Measurements from ENCODE around the gene KCNH6. TPM values are rescaled to one million over a fixed set of nuclear protein-coding genes. Genes with fewer than 3 reads are reported as not detected.

The KCNH6 gene
- total RNA-seq, 1 donor from 2014 or later = 13.2 TPM

GRCh38 chr17:63504261-63504660 lies 18.9 kb upstream of the KCNH6 start:
- no peak for TF ChIP-seq CTCF (IDR thresholded peaks at IDR 0.05; ENCODE audit: unreplicated experiment)

GRCh38 chr17:63505341-63505740 lies 17.8 kb upstream of the KCNH6 start:
- Mint-ChIP-seq H3K4me3 (ENCODE audit: low read depth) (no peak overlapping the region), H3K27me3 (peaks cover 33% of the 10 kb centered on the region)

More at GRCh38 chr17:63504261-63504660, 18.9 kb upstream of the KCNH6 start:
- no peak overlapping the region for H3K4me3 Mint-ChIP-seq (ENCODE audit: low read depth)
- H3K27ac Mint-ChIP-seq = no peak overlapping the region
- H3K27me3 Mint-ChIP-seq = peaks cover 34% of the 10 kb centered on the region
- H3K4me1 Mint-ChIP-seq (ENCODE audit: low read depth) = peaks cover 7% of the 10 kb centered on the region
- H3K9me3 Mint-ChIP-seq (ENCODE audit: low read depth) = no peaks in the 10 kb centered on the region
- DNase-seq (ENCODE audit: low spot score, unreplicated experiment) = no peak
- H3K36me3 Mint-ChIP-seq (ENCODE audit: insufficient read depth) = no peaks in the 10 kb centered on the region

GRCh38 chr17:63506627-63507026 lies 16.5 kb upstream of the KCNH6 start:
- H3K27ac Mint-ChIP-seq = no peak overlapping the region

More at GRCh38 chr17:63505341-63505740, 17.8 kb upstream of the KCNH6 start:
- no peak for DNase-seq (ENCODE audit: low spot score, unreplicated experiment)
- no peak for TF ChIP-seq CTCF (IDR thresholded peaks at IDR 0.05; ENCODE audit: unreplicated experiment)
- Mint-ChIP-seq H3K4me1 (ENCODE audit: low read depth) (peaks cover 7% of the 10 kb centered on the region), H3K27ac (no peak overlapping the region), H3K9me3 (ENCODE audit: low read depth) (no peaks in the 10 kb centered on the region), H3K36me3 (ENCODE audit: insufficient read depth) (no peaks in the 10 kb centered on the region)

GRCh38 chr17:63511331-63511730 lies 11.8 kb upstream of the KCNH6 start:
- H3K9me3 Mint-ChIP-seq (ENCODE audit: low read depth) = no peaks in the 10 kb centered on the region
- TF ChIP-seq CTCF (IDR thresholded peaks at IDR 0.05; ENCODE audit: unreplicated experiment) = no peak
- no peaks in the 10 kb centered on the region for H3K4me1 Mint-ChIP-seq (ENCODE audit: low read depth)
- H3K4me3 Mint-ChIP-seq (ENCODE audit: low read depth) = no peak overlapping the region
- H3K27me3 Mint-ChIP-seq = peaks cover 9% of the 10 kb centered on the region
- no peaks in the 10 kb centered on the region for H3K36me3 Mint-ChIP-seq (ENCODE audit: insufficient read depth)
- no peak overlapping the region for H3K27ac Mint-ChIP-seq
- no peak for DNase-seq (ENCODE audit: low spot score, unreplicated experiment)

More at GRCh38 chr17:63506627-63507026, 16.5 kb upstream of the KCNH6 start:
- DNase-seq (ENCODE audit: low spot score, unreplicated experiment) = no peak
- Mint-ChIP-seq H3K27me3 (peaks cover 24% of the 10 kb centered on the region), H3K36me3 (ENCODE audit: insufficient read depth) (no peaks in the 10 kb centered on the region), H3K4me3 (ENCODE audit: low read depth) (no peak overlapping the region), H3K9me3 (ENCODE audit: low read depth) (no peaks in the 10 kb centered on the region), H3K4me1 (ENCODE audit: low read depth) (peaks cover 7% of the 10 kb centered on the region)
- no peak for TF ChIP-seq CTCF (IDR thresholded peaks at IDR 0.05; ENCODE audit: unreplicated experiment)

GRCh38 chr17:63512388-63512787 lies 10.8 kb upstream of the KCNH6 start:
- Mint-ChIP-seq H3K27me3 (peaks cover 13% of the 10 kb centered on the region), H3K4me1 (ENCODE audit: low read depth) (no peaks in the 10 kb centered on the region), H3K27ac (no peak overlapping the region), H3K36me3 (ENCODE audit: insufficient read depth) (no peaks in the 10 kb centered on the region), H3K4me3 (ENCODE audit: low read depth) (no peak overlapping the region), H3K9me3 (ENCODE audit: low read depth) (no peaks in the 10 kb centered on the region)
- no peak for TF ChIP-seq CTCF (IDR thresholded peaks at IDR 0.05; ENCODE audit: unreplicated experiment)
- no peak for DNase-seq (ENCODE audit: low spot score, unreplicated experiment)
